ENCODE results near the gene SPATA32.

The SPATA32 gene

DNA sequence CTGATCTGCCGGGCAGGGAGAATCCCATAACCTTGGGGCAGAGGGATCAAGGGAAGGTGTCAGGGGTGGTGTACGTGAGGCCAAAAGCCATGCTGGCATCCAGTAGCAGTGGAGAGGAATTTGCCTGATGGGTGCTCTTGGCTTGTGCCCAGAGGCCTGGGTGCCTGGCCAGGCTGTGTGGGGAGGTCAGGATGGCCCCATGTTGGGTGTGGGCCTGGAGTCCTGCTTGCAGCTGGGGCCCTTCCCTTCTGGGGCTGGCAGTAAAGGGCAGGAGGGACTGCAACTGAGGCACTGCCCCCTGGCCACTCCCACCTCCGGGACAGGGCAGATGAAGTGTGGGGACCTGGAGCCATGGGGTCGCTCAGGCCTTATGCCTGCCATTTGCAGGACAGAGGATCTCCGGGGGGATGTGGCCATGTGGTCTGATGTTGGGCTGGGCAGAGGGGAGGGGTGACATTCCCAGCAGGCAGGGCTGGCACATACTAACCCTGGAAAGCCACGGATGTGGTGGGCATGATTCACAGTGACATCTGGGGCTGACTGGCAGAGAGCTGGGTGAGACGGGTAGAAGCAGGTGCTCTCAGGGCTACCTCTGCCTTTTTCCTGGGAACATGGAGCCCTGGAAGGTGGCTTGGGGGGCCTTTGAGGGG is 36.7 kb downstream of the SPATA32 start:
- TF ChIP-seq, protein P1, sequence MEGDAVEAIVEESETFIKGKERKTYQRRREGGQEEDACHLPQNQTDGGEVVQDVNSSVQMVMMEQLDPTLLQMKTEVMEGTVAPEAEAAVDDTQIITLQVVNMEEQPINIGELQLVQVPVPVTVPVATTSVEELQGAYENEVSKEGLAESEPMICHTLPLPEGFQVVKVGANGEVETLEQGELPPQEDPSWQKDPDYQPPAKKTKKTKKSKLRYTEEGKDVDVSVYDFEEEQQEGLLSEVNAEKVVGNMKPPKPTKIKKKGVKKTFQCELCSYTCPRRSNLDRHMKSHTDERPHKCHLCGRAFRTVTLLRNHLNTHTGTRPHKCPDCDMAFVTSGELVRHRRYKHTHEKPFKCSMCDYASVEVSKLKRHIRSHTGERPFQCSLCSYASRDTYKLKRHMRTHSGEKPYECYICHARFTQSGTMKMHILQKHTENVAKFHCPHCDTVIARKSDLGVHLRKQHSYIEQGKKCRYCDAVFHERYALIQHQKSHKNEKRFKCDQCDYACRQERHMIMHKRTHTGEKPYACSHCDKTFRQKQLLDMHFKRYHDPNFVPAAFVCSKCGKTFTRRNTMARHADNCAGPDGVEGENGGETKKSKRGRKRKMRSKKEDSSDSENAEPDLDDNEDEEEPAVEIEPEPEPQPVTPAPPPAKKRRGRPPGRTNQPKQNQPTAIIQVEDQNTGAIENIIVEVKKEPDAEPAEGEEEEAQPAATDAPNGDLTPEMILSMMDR (conservative IDR thresholded peaks at IDR 0.05; ENCODE audit: low read depth): no peak
- ChIA-PET POLR2A (ENCODE audit: low non-redundant PET) (no interaction called here), CTCF (interaction anchor here (0.6 to 1.6 kb wide), 3 partner anchors 11 to 429 kb away, joined by 3 to 7 read pairs (median 4); no protein-coding TSS in a partner anchor)
- H3K27ac ChIP-seq: peak overlapping the region; percentile 94
- DNase-seq (ENCODE audit: low spot score): no peak

DNA sequence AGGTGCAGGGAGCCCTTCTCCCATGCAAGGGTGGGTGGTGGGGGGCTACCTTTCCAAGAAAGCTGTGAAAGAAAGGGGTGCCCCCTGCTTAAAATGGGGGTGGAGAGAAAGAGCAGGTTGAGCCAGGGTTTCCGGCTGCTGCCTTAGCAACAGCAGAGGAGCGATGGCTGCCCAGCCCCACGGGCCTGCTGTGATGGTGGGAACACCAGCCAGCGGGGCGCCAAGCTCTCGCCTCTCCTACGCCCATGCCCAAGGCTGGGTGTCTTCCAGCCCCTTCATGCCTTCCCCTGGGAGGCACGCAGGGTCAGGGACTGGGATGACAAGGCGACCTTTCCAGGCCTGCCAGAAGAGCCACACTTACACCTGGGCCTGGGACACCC is 37.2 kb downstream of the SPATA32 start:
- no peak for DNase-seq (ENCODE audit: low spot score)
- POLR2A ChIA-PET (ENCODE audit: low non-redundant PET): no interaction called here
- CTCF ChIA-PET: interaction anchor here (0.6 to 1.0 kb wide), 3 partner anchors 14 to 178 kb away, joined by 3 to 4 read pairs (median 4); no protein-coding TSS in a partner anchor
- H3K27ac ChIP-seq: peak overlapping the region; percentile 94
- TF ChIP-seq, protein P1 (conservative IDR thresholded peaks at IDR 0.05; ENCODE audit: low read depth): no peak

DNA sequence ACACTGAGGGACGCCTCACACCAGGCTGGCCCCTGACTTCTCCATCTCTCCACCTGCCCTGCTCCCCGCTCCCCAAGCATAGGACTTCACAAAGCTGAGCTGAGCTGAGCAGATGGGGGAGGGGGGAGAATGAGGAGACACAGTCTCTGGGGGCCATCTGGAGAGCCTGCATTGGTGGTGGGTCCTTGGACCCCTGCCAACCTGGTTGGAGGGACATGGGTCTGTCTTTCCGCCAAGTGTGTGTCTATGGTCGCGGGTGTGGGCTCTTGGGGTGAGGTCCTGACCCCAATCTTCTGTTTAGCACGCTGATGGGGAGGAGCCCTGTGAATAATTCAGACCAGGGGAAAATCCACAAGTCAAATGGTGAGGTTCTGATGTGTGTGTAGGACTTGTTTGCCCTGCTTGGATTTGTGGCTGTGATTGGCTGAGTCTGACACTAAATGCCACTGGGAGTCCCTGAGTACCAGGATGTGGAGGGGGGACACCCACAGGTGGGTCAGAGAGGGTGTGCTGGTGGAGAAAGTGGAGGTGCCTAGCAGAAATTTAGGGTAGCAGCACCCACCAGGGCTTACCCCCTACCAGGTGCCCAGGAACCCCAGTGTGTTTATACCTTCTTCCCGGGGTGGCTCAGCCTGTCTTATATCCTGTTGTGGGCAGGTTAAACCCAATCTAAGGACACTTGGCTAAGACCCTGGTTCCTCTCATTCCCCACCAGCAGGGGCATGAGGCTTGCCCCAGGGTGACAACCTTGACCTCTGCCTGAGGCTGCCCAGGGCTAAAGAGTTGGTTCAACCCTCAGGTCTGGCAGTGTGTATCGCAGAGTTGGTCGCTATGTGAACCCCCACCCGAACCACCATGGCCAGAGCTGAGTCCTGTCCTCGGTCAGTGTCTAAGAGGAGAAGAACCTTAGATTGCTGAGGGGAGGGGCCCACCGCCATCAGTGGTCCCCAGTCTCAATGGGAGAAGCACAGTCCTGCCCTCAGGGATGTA is 38.1 kb downstream of the SPATA32 start:
- POLR2A ChIA-PET (ENCODE audit: low non-redundant PET): no interaction called here
- peak overlapping the region; percentile 94 for H3K27ac ChIP-seq
- TF ChIP-seq, protein P1 (conservative IDR thresholded peaks at IDR 0.05; ENCODE audit: low read depth): no peak
- DNase-seq (ENCODE audit: low spot score): no peak
- CTCF ChIA-PET: interaction anchor here (0.6 kb wide), 2 partner anchors 53 to 179 kb away, joined by 3 to 4 read pairs; no protein-coding TSS in a partner anchor

DNA sequence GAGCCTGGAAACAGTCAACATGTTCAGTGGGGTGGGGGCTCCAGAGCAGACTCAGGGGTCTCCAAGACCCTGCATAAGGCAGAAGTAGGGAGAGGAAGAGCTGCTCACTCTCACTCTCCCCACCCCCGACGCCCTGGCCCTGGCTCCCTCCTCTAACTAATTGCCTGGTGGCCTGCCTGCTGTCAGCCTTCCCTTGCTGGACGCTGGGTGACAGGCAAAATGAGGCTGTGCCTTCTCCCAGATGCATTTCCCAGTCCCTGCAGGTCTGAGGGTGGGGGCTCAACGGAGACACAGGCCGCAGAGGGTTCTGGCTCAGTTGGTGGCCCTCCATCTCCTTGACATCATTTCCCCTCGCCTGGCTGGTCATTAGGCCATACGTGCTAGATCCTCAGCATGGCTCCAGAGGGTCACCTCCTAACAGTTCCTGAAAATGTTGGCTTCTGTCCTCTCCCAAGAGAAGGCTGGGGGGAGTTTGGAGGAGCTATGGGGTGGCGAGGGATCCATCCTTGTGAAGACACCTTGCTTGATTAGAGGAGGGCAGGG is 38.8 kb downstream of the SPATA32 start:
- DNase-seq (ENCODE audit: low spot score): no peak
- ChIA-PET POLR2A (ENCODE audit: low non-redundant PET) (no interaction called here), CTCF (interaction anchor here (0.7 kb wide), 1 partner anchor 8 kb away, joined by 3 read pairs; no protein-coding TSS in a partner anchor)
- TF ChIP-seq, protein P1 (conservative IDR thresholded peaks at IDR 0.05; ENCODE audit: low read depth): no peak
- peak overlapping the region; percentile 94 for H3K27ac ChIP-seq

DNA sequence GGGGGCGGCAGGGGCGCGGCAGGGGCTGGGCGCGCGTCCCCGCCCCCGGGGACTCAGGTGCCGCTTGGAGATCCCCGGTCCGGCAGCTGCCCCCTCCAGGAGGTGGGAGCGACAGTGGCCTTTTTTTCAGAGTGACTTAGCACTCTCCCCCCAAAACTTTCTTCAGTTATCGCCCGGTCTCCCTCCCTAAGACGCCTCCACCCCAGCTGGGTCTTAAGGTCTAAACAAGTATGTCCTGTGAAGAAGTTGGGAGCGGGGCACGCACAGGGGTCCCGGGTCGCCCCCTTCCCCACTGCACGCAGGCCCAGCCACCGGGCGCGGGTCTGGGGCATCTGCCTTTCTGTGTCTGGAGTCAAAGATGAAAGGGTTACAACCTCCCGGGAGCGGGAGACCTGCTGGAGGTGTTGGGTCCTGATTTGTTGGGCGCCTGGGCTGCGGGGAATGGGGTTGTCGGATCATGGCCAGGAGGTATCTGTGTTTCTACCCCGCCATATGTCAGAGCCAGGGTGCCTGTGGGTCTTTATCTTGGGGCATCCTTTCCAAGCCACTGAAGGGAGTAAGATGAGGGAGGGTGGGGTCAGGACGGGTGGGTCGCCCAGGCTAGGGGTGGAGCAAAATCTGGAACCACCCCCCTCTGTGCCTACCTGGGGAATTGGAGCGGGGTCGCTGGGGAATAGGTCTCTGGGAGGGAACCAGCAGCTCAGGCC is 39.5 kb downstream of the SPATA32 start:
- peak overlapping the region; percentile 94; the same call in 1 of the 2 replicates for H3K27ac ChIP-seq
- no peak for DNase-seq (ENCODE audit: low spot score)
- TF ChIP-seq, protein P1 (conservative IDR thresholded peaks at IDR 0.05; ENCODE audit: low read depth): no peak
- ChIA-PET CTCF (interaction anchor here (0.7 kb wide), 1 partner anchor 9 kb away, joined by 3 read pairs; no protein-coding TSS in a partner anchor), POLR2A (ENCODE audit: low non-redundant PET) (no interaction called here)

DNA sequence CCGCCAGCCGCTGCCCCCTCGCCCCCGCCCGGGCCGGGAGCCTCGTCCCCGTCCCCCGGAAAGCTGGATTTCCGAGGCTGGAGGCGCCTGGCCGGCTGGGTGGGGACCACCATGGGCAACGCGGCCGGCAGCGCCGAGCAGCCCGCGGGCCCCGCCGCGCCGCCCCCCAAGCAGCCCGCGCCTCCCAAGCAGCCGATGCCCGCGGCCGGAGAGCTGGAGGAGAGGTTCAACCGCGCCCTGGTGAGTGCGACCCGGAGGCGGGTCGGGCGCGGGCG is 39.9 kb downstream of the SPATA32 start:
- TF ChIP-seq, protein P1 (conservative IDR thresholded peaks at IDR 0.05; ENCODE audit: low read depth): no peak
- CTCF ChIA-PET: no interaction called here
- peak overlapping the region; percentile 34 for H3K27ac ChIP-seq
- POLR2A ChIA-PET (ENCODE audit: low non-redundant PET): no interaction called here
- DNase-seq (ENCODE audit: low spot score): no peak
